ENCODE data around the gene TLX2.

The TLX2 gene

DNA sequence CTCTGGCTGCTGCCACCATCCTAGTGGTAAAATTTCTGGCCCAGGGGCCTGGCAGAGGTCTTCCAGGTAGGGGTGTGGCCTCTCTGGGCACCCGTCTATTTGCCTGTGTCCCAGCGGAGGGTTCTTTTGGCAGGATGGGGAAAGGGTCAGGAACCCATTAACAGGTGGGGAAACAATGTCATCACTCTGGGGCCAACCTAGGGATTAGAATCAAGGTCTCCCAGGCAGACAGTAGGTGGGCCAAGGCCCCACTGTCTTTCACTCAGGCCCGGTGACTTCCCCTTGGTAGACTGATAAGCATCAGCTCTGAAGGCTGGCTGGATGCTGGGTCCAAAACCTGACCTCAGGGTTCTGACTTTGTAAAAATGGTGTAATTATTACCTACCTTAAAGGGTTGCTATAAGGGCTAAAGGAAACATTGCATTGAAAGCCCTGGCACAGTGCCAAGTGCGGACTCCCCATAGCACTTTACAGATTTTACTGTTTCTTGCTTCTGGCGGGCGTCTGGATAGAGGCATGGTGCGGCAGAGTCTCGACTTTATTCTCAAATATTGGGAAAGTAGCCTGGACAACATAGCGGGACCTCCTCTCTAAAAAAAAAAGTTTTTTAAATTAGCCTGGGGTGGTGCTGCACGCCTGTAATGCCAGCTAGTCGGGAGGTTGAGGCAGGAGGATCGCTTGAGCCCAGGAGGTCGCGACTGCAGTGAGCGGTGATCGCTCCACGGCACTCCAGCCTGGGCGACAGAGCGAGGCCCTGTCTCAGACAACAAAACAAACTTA lies 17.1 kb upstream of the TLX2 start:
- no peak for DNase-seq (ENCODE audit: low read depth)

- DNase-seq (ENCODE audit: low read depth) = no peak
Measured at GRCh38 chr2:74497777-74498499, 16.3 kb upstream of the TLX2 start.

DNA sequence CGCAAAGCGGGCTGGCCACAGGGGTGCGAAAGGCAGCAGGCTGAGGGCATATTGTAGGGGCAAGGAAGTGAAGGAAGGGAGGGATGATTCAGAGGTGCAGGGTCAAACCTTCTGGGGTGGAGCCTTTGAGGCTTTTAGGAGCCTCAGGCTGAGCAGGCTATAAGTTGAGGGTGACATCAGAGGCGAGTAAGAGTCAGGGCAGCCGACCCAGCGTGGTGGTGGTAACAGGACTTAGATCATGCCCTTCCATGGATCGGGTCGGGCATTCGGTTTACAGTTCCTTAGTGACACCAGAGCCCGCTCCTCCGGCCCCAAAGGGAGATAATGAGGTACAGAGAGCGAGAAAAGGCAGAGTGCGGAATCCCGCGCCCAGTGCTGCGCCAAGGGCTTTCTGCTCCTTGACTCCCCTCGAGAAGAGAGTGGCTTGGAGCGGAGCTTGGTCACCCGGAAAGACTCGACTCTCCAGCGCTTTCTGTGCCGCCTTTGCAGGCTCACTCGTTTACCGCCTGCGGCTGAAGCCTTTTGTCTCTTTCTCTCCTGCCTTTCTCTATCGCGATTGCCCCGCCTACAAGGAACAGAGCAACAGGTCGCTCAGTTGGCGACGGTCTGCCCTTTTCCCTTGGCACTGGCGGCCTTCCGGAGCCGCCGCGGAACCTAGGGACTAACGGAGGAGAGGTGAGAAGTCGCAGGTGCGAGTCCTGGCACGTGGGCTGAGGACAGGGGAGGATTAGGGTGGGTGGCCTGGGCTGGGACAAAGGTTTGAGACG lies 15.6 kb upstream of the TLX2 start:
- no peak for DNase-seq (ENCODE audit: low read depth)

GRCh38 chr2:74499267-74499939 lies 14.8 kb upstream of the TLX2 start, which contains the start of gene LBX2:
Gene LBX2, minus strand, starts transcription at chr2:74499603. Its CDS starts 66 bp downstream, at chr2:74499537.
- DNase-seq (ENCODE audit: low read depth) = no peak

GRCh38 chr2:74499940-74500577 lies 14.2 kb upstream of the TLX2 start:
- DNase-seq (ENCODE audit: low read depth) = no peak

GRCh38 chr2:74500578-74500946 lies 13.7 kb upstream of the TLX2 start:
- no peak for DNase-seq (ENCODE audit: low read depth)

GRCh38 chr2:74501335-74502071 lies 12.7 kb upstream of the TLX2 start:
- no peak for DNase-seq (ENCODE audit: low read depth)

DNA sequence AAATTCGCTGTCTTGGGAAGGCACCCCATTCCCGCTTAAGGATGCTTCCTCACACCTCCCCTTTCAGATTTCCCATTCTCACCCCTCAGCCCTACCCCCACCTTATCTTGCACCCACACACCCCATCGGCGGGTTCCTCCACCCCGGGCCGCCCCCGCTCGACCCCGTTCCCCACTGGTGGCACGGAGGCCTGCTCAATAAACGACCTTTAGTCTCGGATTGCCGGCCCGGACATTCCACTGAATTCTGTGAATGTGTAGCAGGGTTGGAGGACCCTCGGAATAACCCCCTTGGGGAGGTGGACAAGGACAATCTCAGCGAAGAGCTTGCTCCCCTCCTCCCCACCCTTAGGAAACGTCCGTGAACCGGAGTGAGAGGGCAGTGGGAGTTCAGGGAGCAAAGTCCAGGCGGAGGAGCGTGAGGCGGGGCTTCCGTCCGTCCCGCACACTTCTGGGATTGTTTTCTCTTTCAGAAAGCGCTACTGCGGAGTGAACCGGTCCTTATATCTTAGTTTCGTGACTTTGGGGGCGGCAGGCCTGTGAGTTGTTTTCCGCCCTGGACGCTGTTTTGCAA lies 12.0 kb upstream of the TLX2 start:
- DNase-seq (ENCODE audit: low read depth) = no peak

DNA sequence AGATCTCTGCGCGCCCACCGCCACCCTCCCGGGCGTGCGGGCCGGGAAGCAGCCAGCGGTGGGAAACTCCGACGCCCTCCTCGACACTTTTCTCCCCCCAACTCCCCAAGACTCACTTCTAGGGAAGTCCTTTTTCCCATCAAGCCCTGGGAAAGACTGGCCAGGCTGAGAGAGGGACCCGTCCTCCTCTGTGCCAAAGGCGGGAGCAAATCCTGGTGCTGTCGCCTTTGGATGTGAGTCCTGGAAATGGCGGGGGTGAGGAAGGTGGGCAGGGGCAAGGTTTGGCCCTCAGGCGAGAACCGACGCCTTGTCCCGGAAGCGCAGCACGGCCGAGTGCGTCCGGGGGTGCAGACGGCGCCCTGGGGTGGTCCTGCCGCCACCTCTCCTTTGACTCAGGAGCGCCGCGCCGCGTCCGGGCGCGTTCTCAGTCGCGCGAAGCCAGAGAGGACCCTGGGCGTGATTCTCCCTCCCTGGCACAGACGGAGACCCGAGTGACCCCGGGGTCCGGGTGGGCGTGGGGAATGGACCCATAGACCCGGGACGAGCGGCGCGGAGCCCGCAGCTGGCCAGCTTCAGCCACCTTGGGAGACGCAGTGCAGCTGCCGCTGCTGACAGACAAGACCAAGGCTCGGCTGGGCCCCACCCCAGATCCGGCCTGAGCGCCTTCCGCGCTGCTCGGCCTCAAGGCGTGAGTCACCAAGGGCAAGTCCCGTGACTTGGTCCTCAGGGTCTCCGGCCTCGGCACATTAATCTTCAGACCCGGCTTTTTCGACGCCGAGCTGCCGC lies 11.3 kb upstream of the TLX2 start:
- no peak for DNase-seq (ENCODE audit: low read depth)

GRCh38 chr2:74503506-74504475 lies 10.5 kb upstream of the TLX2 start:
- no peak for DNase-seq (ENCODE audit: low read depth)

DNA sequence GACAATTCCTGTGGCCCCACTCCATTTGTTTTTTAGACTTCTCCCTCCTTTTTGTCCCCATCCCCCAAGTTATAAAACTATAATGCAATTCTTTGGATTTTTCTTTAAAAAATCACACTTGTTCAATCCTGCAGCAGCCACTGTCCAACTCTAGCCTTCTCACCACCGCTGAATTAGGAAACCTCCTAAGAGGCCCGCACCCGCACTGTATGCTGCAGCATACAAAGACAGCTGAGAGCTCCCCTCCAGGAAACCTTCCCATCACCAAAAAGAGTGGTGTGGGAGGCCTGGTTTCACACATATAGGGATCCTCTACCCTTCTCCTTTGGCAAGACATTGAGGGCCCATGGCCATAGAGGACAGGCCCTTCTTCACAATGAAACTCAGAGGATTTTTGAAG lies 9.7 kb upstream of the TLX2 start:
- no peak for DNase-seq (ENCODE audit: low read depth)

DNA sequence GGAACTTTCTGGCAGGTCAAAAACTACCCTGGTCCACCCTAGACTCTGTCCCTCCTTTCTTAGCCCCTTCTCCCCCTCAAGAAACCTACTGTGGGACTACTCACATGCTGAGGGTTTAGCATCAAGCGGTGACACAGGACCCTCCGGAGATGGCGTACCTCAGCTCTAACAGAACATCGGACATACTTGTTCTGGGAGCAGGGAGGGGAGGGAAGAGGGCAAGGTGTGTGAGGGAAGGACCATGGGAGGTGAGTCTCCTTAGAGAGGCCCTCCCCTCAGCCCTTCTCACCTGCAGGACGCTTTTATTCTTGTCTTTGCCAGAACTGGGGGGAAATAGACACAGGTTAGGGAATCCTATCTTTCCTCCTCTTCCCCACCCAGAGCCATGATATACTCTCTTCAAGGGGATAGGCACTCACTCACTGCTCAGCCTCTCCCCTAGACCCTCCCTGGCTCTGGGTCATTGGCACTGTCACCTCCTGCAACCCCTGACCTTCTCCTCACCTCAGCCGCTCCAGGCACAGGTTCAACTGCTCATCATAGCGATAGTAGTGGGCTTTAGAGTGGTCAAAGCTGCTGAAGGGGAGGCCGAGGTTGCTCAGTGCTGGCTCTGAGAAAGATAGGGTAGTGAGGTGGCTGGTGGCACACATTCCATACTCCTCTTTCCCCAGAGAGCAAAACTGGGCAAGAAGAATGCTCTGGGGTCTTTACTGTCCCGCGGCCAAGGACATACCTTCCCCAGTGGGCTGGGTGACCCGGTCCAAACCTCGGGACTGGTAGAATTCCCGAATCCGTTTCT lies 8.6 kb upstream of the TLX2 start:
- no peak for DNase-seq (ENCODE audit: low read depth)

GRCh38 chr2:74507145-74507925 lies 6.9 kb upstream of the TLX2 start, which contains the start of gene PCGF1:
Gene PCGF1, minus strand, starts transcription at chr2:74507695. Its CDS starts 27 bp downstream, at chr2:74507668.
- DNase-seq (ENCODE audit: low read depth) = peak; percentile 97

- DNase-seq (ENCODE audit: low read depth) = no peak
Measured at GRCh38 chr2:74507926-74508520, 6.2 kb upstream of the TLX2 start.

- no peak for DNase-seq (ENCODE audit: low read depth)
Measured at GRCh38 chr2:74510272-74510671, 4.0 kb upstream of the TLX2 start.

All from activated T-helper 9 cell treated with anti-CD3 and anti-CD28 coated beads, Interleukin-2, amount 50 U/mL, for 16 hours (primary cell).